Hepatic stellate cell (primary cell): ENCODE measurements around the gene HYPK.

ENCODE experiments used
- DNase-seq: peaks from one replicate; pipeline ENCODE4 v3.0.0; 2011; ENCODE audit warnings: low spot score

Gene HYPK

DNA sequence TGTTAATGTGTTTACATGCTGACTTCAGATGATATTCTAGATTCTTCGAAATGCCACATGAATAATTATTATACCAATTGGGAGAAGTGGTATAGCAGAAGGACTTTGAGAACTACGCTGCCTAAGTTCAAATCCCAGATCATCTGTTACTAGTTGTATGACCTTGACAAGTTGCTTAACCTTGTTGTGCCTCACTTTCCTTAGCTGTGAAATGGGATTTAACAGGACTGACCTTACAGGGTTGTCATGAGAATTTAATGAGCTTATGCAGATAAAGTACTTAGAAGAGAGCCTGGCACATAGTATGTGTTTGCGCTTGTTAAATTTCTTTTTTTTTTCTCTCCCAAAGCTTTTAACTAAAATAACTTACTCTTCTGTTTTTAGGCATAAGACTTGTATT lies 50.9 kb downstream of the HYPK start:
- no peak for DNase-seq

DNA sequence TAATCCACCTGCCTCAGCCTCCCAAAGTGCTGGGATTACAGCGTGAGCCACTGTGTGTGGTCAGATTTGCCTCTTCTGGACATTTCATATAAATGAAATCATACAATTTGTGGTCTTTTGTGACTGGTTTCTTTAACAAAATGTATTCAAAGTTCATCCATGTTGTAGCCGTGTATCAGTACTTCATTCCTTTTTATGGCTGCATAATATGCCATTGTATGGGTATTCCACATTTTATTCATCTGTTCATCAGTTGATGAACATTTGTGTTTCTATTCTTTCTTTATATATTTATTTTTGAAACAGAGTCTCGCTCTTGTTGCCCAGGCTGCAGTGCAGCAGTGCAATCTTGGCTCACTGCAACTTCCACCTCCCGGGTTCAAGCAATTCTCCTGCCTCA lies 52.2 kb downstream of the HYPK start:
- DNase-seq = no peak
